Left colon (tissue), 2 donors: Measurements from ENCODE around the gene XIRP1. TPM values are rescaled to one million over a fixed set of nuclear protein-coding genes. Genes with fewer than 3 reads are reported as not detected.
"Not testable (repeated sequence)": the region's sequence is repeated elsewhere in the genome, so short reads cannot be mapped to it uniquely, and the experiment has no call there.

ENCODE experiments used
- ATAC-seq: fragments of 200-7000 bp; cut with Tn5 transposase; one replicate; pipeline ENCODE4 v1.9.1; 2020; ENCODE audit warnings: mild to moderate bottlenecking, moderate library complexity
- DNase-seq, 2 donors: peaks; one replicate each; pipeline ENCODE4 v3.0.0-alpha.2; 2020
- intact Hi-C, 2 donors: fragments of 100-400 bp; cut with DNase I in 1 of 2; cut with micrococcal nuclease in 1 of 2; formaldehyde crosslinking; loops; one replicate each; pipeline versions ENCODE4 v1.11.2 to v1.14.0; 2022; cut with DNase I, micrococcal nuclease
- total RNA-seq, 2 donors: library from RNA; stranded (reverse); fragmentation: NEBNext Ultra II Directional; extraction: Animal tissue kit (Norgen Biotek cat#: 25700); gene quantifications; one replicate each; pipeline ENCODE4 v1.2.1, GENCODE V29; 2021
- donor health status: DM: no; HTN: no; CAD: no.
- donor health status: DM: yes; HTN: yes; CAD: no.

The XIRP1 gene
- total RNA-seq, 2 donors from 2014 or later = not detected

DNA sequence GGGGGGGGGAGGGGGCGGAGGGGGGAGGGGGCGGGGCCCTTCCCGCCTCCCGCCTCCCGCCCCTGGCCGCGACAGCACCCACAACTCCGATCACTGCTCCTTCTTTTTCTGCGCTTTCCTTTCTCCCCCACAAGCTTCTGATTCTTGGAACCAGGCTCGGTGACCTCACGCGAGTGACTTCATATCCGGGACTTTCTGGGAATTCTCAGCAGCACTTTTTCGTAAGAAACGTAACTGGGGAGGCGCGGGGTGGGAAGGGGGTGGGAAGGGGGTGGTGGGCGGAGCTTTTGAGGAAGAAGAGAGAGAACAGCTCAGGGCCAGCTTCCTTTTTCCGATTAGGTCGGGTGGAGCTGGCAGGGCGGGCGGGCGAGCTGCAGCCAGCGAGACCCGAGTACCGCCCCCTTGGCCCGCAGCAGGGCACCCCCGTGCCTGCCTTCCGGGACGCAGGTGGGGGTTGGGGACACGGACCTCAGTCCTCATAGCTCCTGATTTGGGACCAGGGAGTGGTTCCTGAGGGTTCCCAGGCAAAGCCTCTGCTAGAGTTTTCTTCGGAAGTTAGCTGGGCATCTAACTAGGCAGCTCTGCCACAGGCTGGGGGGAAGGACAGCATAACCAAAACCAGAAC lies 14.6 kb downstream of the XIRP1 start:
- ATAC-seq (peak; percentile 54), DNase-seq (peak; percentile 86 to 90)
- intact Hi-C loops = no loop called here

DNA sequence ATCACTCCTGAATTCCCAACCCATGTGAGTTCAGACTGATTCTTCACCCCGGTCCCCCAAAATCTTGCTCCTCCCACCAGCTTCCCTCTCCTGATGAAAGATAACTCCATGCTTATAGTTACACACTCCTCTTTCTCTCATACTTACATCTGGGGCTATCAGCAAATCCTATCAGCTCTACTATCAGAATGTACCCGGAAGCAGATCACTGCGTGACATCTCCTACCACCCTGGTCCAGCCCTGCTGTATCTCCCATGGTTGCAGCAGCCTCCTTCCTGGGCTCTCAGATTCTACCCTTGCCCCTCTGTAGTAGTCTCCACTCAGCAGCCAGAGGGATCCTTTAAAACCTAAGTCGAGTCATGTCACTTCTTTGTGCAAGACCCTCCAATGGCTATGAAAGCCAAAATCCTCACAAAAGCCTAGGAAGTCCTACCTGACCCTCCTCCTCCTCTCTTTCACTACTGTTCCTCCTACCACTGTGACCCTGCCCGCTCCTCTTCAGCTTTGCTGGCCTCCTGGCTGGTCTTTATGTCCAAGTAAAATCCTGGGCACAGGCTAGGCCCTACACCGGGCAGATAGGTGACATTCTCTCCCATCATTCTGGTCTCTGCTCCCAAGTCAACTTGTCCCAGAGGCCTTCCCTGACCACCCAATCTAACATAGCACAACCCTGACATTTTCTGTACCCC lies 16.2 kb downstream of the XIRP1 start:
- no peak for DNase-seq
- no peak for ATAC-seq
- intact Hi-C loops = no loop called here

- no peak for DNase-seq
- intact Hi-C loops = no loop called here
- ATAC-seq = no peak
Measured at GRCh38 chr3:39173318-39174125, 18.9 kb downstream of the XIRP1 start.

DNA sequence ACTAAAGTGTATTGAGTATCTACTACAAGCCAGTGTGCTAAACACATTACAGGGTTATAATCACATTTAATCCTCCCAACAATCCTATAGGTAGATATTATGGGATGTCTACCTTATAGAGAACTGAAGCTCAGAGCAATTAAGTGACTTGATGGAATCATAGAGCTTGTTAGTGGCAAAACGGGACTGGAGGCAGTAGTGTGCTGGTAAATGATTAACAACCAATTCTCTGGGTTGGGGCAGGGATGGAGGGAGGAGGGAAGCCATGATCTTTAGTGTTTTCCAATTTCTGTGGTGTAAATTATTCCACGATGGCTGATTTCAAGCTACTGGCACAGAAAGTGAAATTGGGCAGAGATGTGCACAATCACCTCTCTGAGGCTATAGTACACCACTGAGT lies 20.5 kb downstream of the XIRP1 start:
- ATAC-seq (peak; percentile 65), DNase-seq (no peak)
- intact Hi-C loops = no loop called here

GRCh38 chr3:39170877-39171276 lies 21.5 kb downstream of the XIRP1 start:
- DNase-seq, intact Hi-C loops, ATAC-seq: not testable (repeated sequence)

GRCh38 chr3:39170461-39170860 lies 21.9 kb downstream of the XIRP1 start:
- no peak for DNase-seq
- intact Hi-C loops = no loop called here
- no peak for ATAC-seq

DNA sequence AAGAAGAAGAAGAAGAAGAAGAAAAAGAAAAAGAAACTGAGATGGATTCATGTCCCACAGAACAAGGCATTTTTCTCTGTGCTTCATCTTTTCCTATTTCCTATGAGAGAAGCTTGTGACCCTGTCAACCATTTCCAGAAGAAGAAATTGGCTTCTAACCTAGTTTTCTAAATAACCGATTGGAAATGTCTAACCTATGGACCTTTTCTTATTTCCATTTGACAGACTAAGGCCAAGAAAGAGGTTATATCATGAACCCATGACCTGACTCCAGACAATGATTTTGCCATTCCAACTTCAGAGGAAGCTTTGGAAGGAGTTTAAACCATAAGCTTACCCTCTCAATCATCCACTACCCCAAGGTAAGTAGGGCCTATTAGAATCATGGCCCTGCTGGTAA lies 22.7 kb downstream of the XIRP1 start:
- no peak for DNase-seq
- intact Hi-C loops = no loop called here

DNA sequence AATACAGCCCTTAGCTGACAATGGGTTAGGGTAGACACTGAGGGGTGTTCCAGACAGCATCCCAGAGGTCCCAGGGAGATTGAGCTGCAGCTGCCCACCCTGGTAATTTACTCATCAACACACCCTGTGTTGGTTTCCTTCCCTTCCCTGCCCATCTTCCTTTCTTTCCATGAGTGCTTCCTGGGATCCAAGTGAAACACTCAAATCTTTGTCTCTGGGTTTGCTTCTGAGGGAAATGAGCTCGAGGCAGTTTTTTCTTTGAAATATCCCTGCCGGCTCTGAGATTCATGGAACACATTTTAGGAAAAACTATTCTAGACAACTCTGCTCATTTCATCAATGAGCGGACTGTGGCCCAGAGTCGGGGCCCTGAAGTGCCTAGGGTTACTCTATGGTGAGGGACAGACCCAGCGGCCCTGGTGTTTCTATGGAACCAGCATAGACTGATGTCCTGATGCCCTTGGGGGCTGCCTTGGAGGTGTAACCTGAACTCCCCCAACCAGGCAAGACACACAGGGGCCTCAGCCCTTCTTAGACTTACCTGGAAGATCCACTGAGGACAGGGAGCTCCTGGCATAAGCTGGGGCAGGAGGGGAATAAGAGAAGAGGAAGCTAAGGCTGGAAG lies 24.1 kb downstream of the XIRP1 start:
- no peak for DNase-seq
- intact Hi-C loops = no loop called here
- ATAC-seq = no peak

More for the DNA sequence above, 22.7 kb downstream of the XIRP1 start:
- no peak for ATAC-seq

GRCh38 chr3:39166932-39167532 lies 25.4 kb downstream of the XIRP1 start:
- no peak for DNase-seq
- intact Hi-C loops = no loop called here
- ATAC-seq = no peak

DNA sequence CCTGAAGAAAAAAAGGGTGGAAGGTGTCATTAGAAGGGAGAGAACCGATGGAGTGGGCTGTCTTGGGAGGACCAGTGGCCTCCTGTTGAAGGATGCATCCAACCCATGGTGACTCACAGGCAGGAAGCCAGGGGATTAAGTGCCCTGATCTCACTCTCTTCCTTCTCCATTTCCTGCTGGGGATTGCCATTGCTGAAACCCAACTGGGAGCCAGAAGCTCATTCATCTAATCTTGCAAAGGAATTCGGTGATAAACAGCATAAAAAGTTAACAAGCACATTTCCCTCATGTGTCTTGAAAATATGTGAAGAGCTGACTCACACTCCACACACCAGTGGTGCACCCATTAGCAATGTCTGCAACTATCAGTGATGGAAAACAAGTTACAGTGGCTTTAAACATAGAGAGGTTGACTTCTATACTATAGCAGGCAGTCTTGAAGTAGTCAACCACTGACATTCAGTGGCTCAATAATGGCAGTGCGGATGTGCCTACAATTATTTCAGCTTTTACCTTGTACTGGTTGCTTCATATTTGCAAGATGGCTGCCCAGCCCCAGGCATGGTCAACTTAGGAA lies 26.2 kb downstream of the XIRP1 start:
- DNase-seq = no peak
- intact Hi-C loops = no loop called here

DNA sequence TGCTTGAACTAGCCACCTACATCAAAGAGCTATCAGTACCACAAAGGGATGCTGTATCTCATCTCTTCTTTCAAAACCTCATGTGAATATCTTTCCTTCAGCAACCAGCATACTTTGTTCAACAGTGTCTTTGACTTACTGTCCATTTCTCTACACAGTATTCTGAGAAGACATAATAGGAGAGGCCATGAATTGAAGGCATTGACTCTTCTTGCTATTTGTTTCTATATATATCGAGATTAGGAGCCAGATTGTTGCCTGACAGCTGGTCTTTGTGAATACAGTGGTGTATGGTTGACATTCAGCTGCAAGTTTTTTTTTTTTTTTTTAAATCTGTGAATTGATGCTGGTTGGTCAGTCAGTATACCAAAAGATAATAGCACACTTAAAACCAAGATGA lies 26.9 kb downstream of the XIRP1 start:
- no peak for DNase-seq
- intact Hi-C loops = no loop called here

More for the DNA sequence above, 26.2 kb downstream of the XIRP1 start:
- no peak for ATAC-seq

GRCh38 chr3:39164414-39164813 lies 28.0 kb downstream of the XIRP1 start:
- ATAC-seq = no peak
- intact Hi-C loops = no loop called here

More for the DNA sequence above, 26.9 kb downstream of the XIRP1 start:
- ATAC-seq = no peak

GRCh38 chr3:39158148-39158715 lies 34.2 kb downstream of the XIRP1 start:
- ATAC-seq = no peak
- intact Hi-C loops = no loop called here
- peak in 1 of 2 donors; percentile 12 for DNase-seq

More at GRCh38 chr3:39164414-39164813, 28.0 kb downstream of the XIRP1 start:
- no peak for DNase-seq

DNA sequence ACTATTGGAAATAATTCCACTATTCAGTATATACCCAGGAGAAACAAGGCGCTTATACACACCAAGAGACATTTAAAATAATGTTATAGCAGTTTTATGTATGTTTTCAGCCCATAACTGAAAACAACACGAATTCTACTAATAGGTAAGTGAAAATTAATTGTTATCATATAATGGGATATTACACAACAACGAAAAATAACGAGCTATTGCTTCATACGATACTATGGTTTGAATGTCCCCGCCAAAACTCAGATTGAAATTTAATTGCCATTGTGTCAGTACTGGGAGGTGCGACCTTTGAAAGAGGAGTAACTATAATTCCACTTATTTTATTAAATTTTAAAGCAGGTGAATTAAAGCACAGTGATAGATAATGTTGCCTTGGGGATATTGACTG lies 35.0 kb downstream of the XIRP1 start:
- DNase-seq = no peak
- no peak for ATAC-seq
- intact Hi-C loops = no loop called here

DNA sequence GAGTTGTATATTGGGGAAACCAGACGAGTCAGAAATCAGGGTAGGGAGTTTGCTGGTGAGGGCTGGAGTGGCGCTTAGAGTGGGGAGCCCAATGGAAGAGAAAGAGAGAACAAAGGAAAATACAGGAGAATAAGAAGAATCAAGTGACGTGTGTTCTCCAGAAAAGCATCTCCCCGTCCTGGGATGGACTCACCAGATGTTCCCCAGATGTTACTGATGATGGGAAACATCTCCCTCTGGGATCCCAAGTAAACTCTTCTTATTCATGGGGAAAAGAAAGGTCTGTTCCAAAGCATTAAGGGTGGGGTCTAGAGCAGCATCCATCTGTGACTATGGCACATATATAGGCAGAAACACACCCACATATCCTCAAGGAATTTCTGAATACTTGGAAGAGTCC lies 36.0 kb downstream of the XIRP1 start:
- DNase-seq = peak in 1 of 2 donors; percentile 7
- ATAC-seq = no peak
- intact Hi-C loops = no loop called here

DNA sequence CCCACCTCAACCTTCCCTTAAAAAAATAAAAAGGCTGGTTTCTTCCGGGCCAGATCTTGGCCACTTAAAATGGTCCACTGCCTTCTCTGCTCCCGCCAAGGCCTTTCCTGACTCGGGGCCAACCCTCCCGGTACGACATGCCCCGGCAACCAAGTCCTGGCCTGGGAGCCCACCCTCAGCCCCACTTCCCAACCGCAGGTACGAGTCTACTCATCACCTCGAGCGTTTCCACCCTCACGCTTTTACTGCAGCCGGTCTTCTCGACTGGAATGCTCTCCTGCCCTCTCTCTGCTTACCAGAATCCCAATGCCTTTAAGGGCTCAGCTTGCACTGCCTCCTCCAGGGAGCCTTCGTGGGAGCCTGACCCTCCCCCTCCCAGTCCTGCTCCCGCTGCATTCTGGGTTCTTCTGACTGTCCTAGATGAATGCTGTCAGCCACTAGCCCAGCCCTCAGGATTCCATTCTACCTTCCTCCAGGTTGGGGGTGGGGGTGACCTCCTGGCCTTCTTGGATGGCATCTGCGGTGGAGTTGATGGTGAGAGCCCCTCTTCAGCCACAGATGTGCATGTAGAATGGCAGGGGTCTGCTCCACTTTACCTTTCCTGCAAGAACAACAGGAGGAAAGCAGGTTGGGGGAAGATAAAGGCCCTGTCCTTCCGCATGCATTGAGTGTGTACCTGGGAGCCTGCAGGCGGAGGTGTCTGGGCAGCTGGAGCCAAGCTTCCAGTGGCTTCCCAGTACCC lies 37.9 kb downstream of the XIRP1 start:
- intact Hi-C loops = no loop called here
- DNase-seq (peak; percentile 53 to 62), ATAC-seq (no peak)

DNA sequence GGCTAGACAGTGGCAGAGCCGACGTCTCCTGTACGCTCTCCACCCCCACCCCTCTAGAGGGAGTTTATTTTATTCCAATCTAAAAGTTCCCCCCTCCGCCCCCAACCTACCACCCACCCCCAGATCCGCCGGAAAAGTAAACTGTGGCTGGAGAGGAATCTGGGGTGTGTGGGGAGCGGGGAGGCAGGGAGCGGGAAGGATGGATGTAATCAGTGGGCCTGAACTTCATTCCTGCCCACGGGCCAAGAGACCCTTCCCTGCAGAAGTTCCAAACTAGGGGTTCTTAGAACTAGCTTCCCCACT lies 38.5 kb downstream of the XIRP1 start:
- intact Hi-C loops = no loop called here
- DNase-seq (no peak), ATAC-seq (no peak)
